ENCODE measurements around the gene C1QL4.

Gene C1QL4

GRCh38 chr12:49359671-49360070 is 22.7 kb upstream of the C1QL4 start:
- DNase-seq (ENCODE audit: insufficient read length, low spot score) (no peak), FAIRE-seq (no peak)
- no peak for TF ChIP-seq POLR2A (IDR thresholded peaks at IDR 0.05; ENCODE audit: low read depth, low read length)

GRCh38 chr12:49358483-49359141 is 21.6 kb upstream of the C1QL4 start:
- TF ChIP-seq POLR2A (IDR thresholded peaks at IDR 0.05; ENCODE audit: low read depth, low read length): no peak
- FAIRE-seq (peak; percentile 87), DNase-seq (ENCODE audit: insufficient read length, low spot score) (no peak)

- DNase-seq (ENCODE audit: insufficient read length, low spot score) (no peak), FAIRE-seq (no peak)
- no peak for TF ChIP-seq POLR2A (IDR thresholded peaks at IDR 0.05; ENCODE audit: low read depth, low read length)
These were observed 20.2 kb upstream of the C1QL4 start for GRCh38 chr12:49357103-49357678.

- DNase-seq (ENCODE audit: insufficient read length, low spot score) (no peak), FAIRE-seq (no peak)
- TF ChIP-seq POLR2A (IDR thresholded peaks at IDR 0.05; ENCODE audit: low read depth, low read length): no peak
These were observed 18.9 kb upstream of the C1QL4 start for GRCh38 chr12:49355913-49356312.

- TF ChIP-seq POLR2A (IDR thresholded peaks at IDR 0.05; ENCODE audit: low read depth, low read length): no peak
- DNase-seq (ENCODE audit: insufficient read length, low spot score): no peak
- FAIRE-seq: no peak
These were observed 15.4 kb upstream of the C1QL4 start for GRCh38 chr12:49352351-49352750.

- no peak for FAIRE-seq
- no peak for DNase-seq (ENCODE audit: insufficient read length, low spot score)
- no peak for TF ChIP-seq POLR2A (IDR thresholded peaks at IDR 0.05; ENCODE audit: low read depth, low read length)
These were observed 12.3 kb upstream of the C1QL4 start for GRCh38 chr12:49349266-49349665.

GRCh38 chr12:49348781-49349180 is 11.8 kb upstream of the C1QL4 start:
- no peak for DNase-seq (ENCODE audit: insufficient read length, low spot score)
- no peak for FAIRE-seq
- TF ChIP-seq POLR2A (IDR thresholded peaks at IDR 0.05; ENCODE audit: low read depth, low read length): no peak

- DNase-seq (ENCODE audit: insufficient read length, low spot score) (peak; percentile 100), FAIRE-seq (peak; percentile 48)
- peak; percentile 51; the same call in 1 of the 2 replicates for TF ChIP-seq POLR2A (IDR thresholded peaks at IDR 0.05; ENCODE audit: low read depth, low read length)
These were observed 10.6 kb upstream of the C1QL4 start for GRCh38 chr12:49347311-49348193.

GRCh38 chr12:49346659-49347310 is 9.8 kb upstream of the C1QL4 start, which contains the start of gene DNAJC22:
TSS of gene DNAJC22 (plus strand) at chr12:49346888. CDS start at chr12:49348873, 1,985 bp downstream.
- no peak for DNase-seq (ENCODE audit: insufficient read length, low spot score)
- no peak for FAIRE-seq
- TF ChIP-seq POLR2A (IDR thresholded peaks at IDR 0.05; ENCODE audit: low read depth, low read length): no peak

- FAIRE-seq (no peak), DNase-seq (ENCODE audit: insufficient read length, low spot score) (no peak)
- TF ChIP-seq POLR2A (IDR thresholded peaks at IDR 0.05; ENCODE audit: low read depth, low read length): no peak
These were observed 9.1 kb upstream of the C1QL4 start for GRCh38 chr12:49345825-49346658.

- FAIRE-seq: no peak
- DNase-seq (ENCODE audit: insufficient read length, low spot score): no peak
- no peak for TF ChIP-seq POLR2A (IDR thresholded peaks at IDR 0.05; ENCODE audit: low read depth, low read length)
These were observed 8.2 kb upstream of the C1QL4 start for GRCh38 chr12:49345051-49345824.

GRCh38 chr12:49344486-49345050 is 7.6 kb upstream of the C1QL4 start:
- no peak for DNase-seq (ENCODE audit: insufficient read length, low spot score)
- FAIRE-seq: no peak
- TF ChIP-seq POLR2A (IDR thresholded peaks at IDR 0.05; ENCODE audit: low read depth, low read length): no peak

Measured in H54 (cell line).